Heart left ventricle (tissue), 16 donors: ENCODE measurements around the gene DYSF. TPM values are rescaled to one million over a fixed set of nuclear protein-coding genes. Genes with fewer than 3 reads are reported as not detected.

Source experiments
- ATAC-seq, 4 donors: fragments of 200-7000 bp; cut with Tn5 transposase; one replicate each; pipeline ENCODE4 v1.9.1; 2020 to 2022; ENCODE audit warnings: moderate library complexity in 4 of 4, mild to moderate bottlenecking in 3 of 4, moderate number of reproducible peaks in 1 of 4
- DNase-seq, 5 donors: peaks; one replicate each; pipeline ENCODE4 v3.0.0-alpha.2; 2020
- H3K27ac ChIP-seq, 12 donors: fragments of 200-600 bp; sonication (generic) in 4 of 12; one replicate each; pipeline versions ENCODE4 v1.5.0 to v1.8.0; 2016 to 2022; ENCODE audit warnings: mild to moderate bottlenecking in 2 of 12
- H3K27me3 ChIP-seq, 9 donors: fragments of 200-600 bp; sonication (generic) in 2 of 9; one replicate each; pipeline versions ENCODE4 v1.5.1 to v1.8.0; 2016 to 2022; ENCODE audit warnings: mild to moderate bottlenecking in 3 of 9
- H3K36me3 ChIP-seq, 9 donors: fragments of 200-600 bp; sonication (generic) in 2 of 9; one replicate each; pipeline versions ENCODE4 v1.5.0 to v1.8.0; 2018 to 2022; ENCODE audit warnings: mild to moderate bottlenecking in 2 of 9
- H3K4me1 ChIP-seq, 12 donors: fragments of 200-600 bp; sonication (generic) in 4 of 12; one replicate each; pipeline versions ENCODE4 v1.5.0 to v1.8.0; 2016 to 2022; ENCODE audit warnings: mild to moderate bottlenecking in 3 of 12
- H3K4me3 ChIP-seq, 12 donors: fragments of 200-600 bp; sonication (generic) in 4 of 12; one replicate each; pipeline versions ENCODE4 v1.5.0 to v1.8.0; 2017 to 2022; ENCODE audit warnings: mild to moderate bottlenecking in 9 of 12, moderate library complexity in 4 of 12
- H3K9me3 ChIP-seq, 12 donors: fragments of 200-600 bp; sonication (generic) in 4 of 12; one replicate each; pipeline versions ENCODE4 v1.5.0 to v1.8.0; 2016 to 2022; ENCODE audit warnings: mild to moderate bottlenecking in 1 of 12
- POLR2A ChIP-seq, 2 donors: fragments of 450-650 bp; IDR thresholded peaks; one replicate each; pipeline ENCODE4 v1.6.1; 2017; ENCODE audit warnings: antibody characterized with exemption in 2 of 2, mild to moderate bottlenecking in 2 of 2, moderate library complexity in 2 of 2
- WGBS, 4 donors: extraction: QIAGEN DNeasy Blood & Tissue Kit in 2 of 4; methylation state at CpG; one replicate each; pipeline versions ENCODE4 v1.1.5 to v1.1.7; 2013 to 2018; 5-methylcytosine and 5-hydroxymethylcytosine counted together
- intact Hi-C, 10 donors: fragments of 100-400 bp; cut with DNase I; formaldehyde crosslinking; loops; one replicate each; pipeline versions ENCODE4 v1.11.1 to v1.14.2; 2022
- polyA plus RNA-seq, 2 donors: library from polyadenylated mRNA; stranded (reverse); fragments of 200-250 nt; gene quantifications; one replicate each; pipeline ENCODE4 v1.2.3, GENCODE V29; 2013
- total RNA-seq, 9 donors: library from RNA; depleted of rRNA in 2 of 9; stranded (reverse); fragments of >200 nt in 2 of 9; fragmentation: NEBNext Ultra II Directional in 3 of 9; extraction: Animal tissue kit (Norgen Biotek cat#: 25700) in 3 of 9; gene quantifications; one replicate each; pipeline versions ENCODE4 v1.1.0 to v1.2.4, GENCODE V29; 2016 to 2023
- TF ChIP-seq, protein P1 (sequence below), 12 donors: fragments of 200-600 bp; sonication (generic) in 4 of 12; IDR thresholded peaks; one replicate each; pipeline versions ENCODE4 v1.5.0 to v1.8.0; 2018 to 2022; ENCODE audit warnings: antibody characterized with exemption in 12 of 12, mild to moderate bottlenecking in 5 of 12
- donor health status: ischemic (EF 13 %, LVEDD 7.1; RV severe dilation, severe dysfunction).
- donor health status: healthy with polysubstance abuse.
- donor health status: DM: no; HTN: yes; CAD: no.
- donor health status: DM: no; HTN: no; CAD: no.
- donor health status: ischemic (EF 25% LVEDD 6.9; RV normal size, moderate dysfunction).
- donor health status: ischemic (EF 25% LVEDD 5.7; RV mildly dilated, moderate dysfunction).
- donor health status: healthy.
- donor health status: DM: yes; HTN: yes; CAD: no.
- donor health status: ischemic (EF 35%, LVEDD 5.7; RV mildly dilated, moderate dysfunction).
- donor health status: nonischemic (EF 11% LVEDD 7.7; RV severe dilation, severe dysfunction).
- donor health status: DM: yes; HTN: yes; CAD: no.
- donor health status: PGD.
- donor health status: ischemic (EF 29% LVEDD 5.4; RV normal size, mild dysfunction).
- donor health status: nonischemic (EF 23%, LVEDD 6.1; RV moderate dilation, normal function).

DYSF gene
- total and polyA plus RNA-seq, 11 donors: 25.5 to 99.9 (median 78.6) TPM

DNA sequence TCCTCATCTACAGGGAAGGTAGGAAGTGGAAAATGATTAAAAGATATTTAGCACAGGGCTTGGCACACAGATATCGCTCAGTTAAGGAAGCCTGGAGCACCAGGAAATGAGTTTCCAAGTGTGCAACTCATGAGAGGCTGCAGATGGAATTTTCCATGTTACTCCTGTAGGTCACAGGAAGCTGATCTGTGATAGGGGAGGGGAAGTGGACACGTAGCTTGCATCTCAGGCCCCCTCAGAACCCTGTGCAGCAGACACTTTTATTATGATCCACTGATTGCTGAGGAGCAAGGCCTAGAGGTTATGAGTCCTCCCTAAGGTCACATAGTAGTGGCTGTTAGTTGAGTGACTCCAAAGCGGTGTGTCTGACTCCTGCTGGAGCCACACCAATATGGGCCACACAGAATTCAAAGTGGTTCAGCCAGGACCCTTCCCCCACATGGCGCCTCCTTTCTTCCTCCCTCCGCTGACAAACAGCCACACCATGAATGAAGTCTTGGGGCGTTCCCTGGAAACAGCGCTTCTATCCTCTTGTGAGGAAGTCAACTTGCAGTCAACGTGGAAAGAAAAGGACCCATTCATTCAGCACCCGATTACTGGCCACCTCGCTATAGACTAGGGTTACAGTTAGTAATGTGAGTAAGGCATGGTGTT lies 21.5 kb downstream of the DYSF start:
- intact Hi-C loops: loop anchor here in 1 of 10 donors (1.0 kb wide), 1 partner anchor 25 kb away; no protein-coding TSS in a partner anchor
- DNase-seq (peak in 3 of 5 donors; percentile 55 to 61 (median 60)), ATAC-seq (peak; percentile 23 to 79 (median 70))
- peaks cover 0 to 14% (median 4%) of the 10 kb centered on the region in 9 donors for H3K36me3 ChIP-seq
- no peaks in the 10 kb centered on the region for H3K27me3 ChIP-seq
- peak overlapping the region in 11 of 12 donors; percentile 31 to 89 (median 68) for H3K27ac ChIP-seq
- TF ChIP-seq, protein P1, sequence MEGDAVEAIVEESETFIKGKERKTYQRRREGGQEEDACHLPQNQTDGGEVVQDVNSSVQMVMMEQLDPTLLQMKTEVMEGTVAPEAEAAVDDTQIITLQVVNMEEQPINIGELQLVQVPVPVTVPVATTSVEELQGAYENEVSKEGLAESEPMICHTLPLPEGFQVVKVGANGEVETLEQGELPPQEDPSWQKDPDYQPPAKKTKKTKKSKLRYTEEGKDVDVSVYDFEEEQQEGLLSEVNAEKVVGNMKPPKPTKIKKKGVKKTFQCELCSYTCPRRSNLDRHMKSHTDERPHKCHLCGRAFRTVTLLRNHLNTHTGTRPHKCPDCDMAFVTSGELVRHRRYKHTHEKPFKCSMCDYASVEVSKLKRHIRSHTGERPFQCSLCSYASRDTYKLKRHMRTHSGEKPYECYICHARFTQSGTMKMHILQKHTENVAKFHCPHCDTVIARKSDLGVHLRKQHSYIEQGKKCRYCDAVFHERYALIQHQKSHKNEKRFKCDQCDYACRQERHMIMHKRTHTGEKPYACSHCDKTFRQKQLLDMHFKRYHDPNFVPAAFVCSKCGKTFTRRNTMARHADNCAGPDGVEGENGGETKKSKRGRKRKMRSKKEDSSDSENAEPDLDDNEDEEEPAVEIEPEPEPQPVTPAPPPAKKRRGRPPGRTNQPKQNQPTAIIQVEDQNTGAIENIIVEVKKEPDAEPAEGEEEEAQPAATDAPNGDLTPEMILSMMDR (IDR thresholded peaks at IDR 0.05): no peak
- no peak for TF ChIP-seq POLR2A (IDR thresholded peaks at IDR 0.05)
- peaks cover 3 to 56% (median 28%) of the 10 kb centered on the region in 12 donors for H3K4me1 ChIP-seq
- H3K4me3 ChIP-seq: no peak overlapping the region
- 55 to 72% (median 61%) methylated on average over 10 of the region's 10 CpGs for WGBS, 4 donors
- no peaks in the 10 kb centered on the region for H3K9me3 ChIP-seq

DNA sequence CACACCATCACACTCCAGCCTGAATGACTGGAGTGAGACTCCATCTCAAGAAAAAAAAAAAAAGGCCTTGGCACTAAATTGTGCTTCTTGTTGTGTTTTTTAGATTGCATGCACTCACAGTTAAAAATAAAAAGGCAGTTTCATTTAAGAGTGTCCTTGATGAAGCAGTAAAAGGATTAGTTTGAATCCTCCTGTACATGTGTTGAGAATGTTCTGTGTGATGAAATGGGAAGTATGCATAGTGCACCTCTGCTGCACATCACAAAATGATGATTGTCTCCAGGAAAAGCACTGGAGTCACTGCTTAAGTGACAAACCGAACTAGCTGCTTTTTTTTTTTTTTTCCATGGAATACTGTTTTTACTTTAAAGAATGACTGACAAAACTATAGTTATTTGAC lies 23.1 kb downstream of the DYSF start:
- peaks cover 3 to 51% (median 25%) of the 10 kb centered on the region in 12 donors for H3K4me1 ChIP-seq
- no peaks in the 10 kb centered on the region for H3K9me3 ChIP-seq
- H3K27me3 ChIP-seq: no peaks in the 10 kb centered on the region
- DNase-seq (no peak), ATAC-seq (no peak)
- peak overlapping the region in 2 of 12 donors; percentile 68 to 89 for H3K27ac ChIP-seq
- H3K36me3 ChIP-seq: peaks cover 0 to 19% (median 4%) of the 10 kb centered on the region in 9 donors
- H3K4me3 ChIP-seq: no peak overlapping the region
- TF ChIP-seq, protein P1 (IDR thresholded peaks at IDR 0.05): no peak
- TF ChIP-seq POLR2A (IDR thresholded peaks at IDR 0.05): no peak
- intact Hi-C loops: no loop called here
- WGBS, 4 donors: 31 to 58% (median 48%) methylated on average over 1 of the region's 1 CpG

DNA sequence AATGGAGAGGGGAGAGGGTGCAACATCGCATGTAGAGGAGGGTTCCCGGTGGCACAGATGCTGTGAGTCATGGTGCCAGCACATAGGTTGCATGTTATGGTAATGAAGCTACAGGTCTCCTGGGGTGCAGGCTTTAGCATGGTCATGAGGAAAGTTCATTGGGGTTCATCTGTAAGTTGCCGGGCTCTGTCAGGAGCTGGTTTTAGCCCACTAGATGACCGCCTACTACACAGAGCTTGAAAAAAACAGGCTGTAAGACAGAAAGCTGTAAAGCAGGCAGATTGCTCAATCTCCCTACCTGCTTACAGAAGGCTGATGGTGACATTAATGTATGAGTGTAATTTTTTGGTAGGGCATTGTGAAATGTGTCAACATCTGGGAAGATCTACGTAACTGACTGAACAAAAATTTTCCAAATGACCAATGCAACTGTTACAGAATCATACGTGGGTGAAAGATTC lies 23.9 kb downstream of the DYSF start:
- 78 to 89% (median 83%) methylated on average over 6 of the region's 6 CpGs for WGBS, 4 donors
- Histone ChIP-seq H3K4me3 (no peak overlapping the region), H3K27ac (peak overlapping the region in 2 of 12 donors; percentile 13 to 89), H3K27me3 (no peaks in the 10 kb centered on the region), H3K9me3 (no peaks in the 10 kb centered on the region), H3K36me3 (peaks cover 0 to 25% (median 12%) of the 10 kb centered on the region in 9 donors), H3K4me1 (peaks cover 3 to 51% (median 25%) of the 10 kb centered on the region in 12 donors)
- intact Hi-C loops: no loop called here
- peak in 1 of 4 donors; percentile 9 for ATAC-seq
- TF ChIP-seq, protein P1 (IDR thresholded peaks at IDR 0.05): no peak
- no peak for TF ChIP-seq POLR2A (IDR thresholded peaks at IDR 0.05)
- no peak for DNase-seq

DNA sequence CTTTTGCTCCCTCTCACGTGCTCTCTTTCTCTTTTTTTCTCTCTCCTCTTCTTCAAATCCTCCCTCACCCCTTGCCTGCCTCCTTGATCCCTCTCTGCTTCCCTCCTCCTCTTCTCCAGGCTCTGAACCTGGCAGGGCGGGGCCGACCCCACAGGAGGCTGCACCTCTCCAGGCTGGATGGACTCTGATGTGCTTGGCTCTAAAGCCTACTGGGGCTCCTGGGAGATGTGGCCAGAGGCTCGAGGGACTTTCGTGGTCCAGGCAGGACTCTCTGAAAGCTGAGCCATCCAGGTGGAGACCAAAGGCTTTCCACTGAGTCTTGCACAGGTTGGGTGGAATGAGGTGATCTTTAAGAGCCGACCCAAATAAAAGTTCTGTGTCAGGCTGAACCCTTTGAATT lies 25.4 kb downstream of the DYSF start:
- intact Hi-C loops: no loop called here
- Histone ChIP-seq H3K9me3 (no peaks in the 10 kb centered on the region), H3K4me3 (no peak overlapping the region), H3K27ac (no peak overlapping the region), H3K4me1 (peaks cover 3 to 48% (median 21%) of the 10 kb centered on the region in 12 donors), H3K27me3 (no peaks in the 10 kb centered on the region), H3K36me3 (peaks cover 0 to 23% (median 17%) of the 10 kb centered on the region in 9 donors)
- no peak for TF ChIP-seq POLR2A (IDR thresholded peaks at IDR 0.05)
- TF ChIP-seq, protein P1 (IDR thresholded peaks at IDR 0.05): no peak
- ATAC-seq: no peak
- 82 to 88% (median 83%) methylated on average over 6 of the region's 6 CpGs for WGBS, 4 donors
- DNase-seq: no peak
